ENCODE measurements around the gene NQO1.
A peak's percentile ranks its signal among the peaks of the same experiment; 100 is the strongest.

DNA sequence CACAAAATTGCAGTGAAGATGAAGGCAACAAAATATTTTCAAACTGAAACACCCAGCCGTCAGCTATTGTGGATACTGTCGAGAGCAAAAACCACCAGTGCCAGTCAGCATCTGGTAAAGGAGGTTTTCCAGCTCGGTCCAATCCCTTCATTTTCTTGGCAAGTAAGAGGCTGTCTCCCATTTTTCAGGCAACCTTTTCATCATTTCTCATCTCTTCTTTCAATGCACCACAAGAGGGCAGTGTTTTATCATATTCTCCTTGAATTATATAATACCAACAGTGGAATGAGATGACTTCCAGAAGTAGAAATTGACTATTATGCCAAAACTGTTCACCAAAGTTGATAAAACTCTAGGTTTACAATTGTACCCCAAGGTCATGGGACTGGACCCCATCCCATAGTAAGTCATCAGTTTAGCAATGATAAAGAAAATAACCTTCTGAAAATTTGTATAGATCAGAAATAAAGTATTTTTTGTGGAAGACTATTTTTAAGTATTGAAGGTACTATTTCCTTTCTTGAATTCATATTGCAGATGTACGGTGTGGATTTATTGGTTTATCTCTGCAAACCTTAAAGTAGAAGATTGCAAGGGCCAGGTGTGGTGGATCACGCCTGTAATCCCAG lies 16.8 kb downstream of the NQO1 start:
- TF ChIP-seq, protein P1, sequence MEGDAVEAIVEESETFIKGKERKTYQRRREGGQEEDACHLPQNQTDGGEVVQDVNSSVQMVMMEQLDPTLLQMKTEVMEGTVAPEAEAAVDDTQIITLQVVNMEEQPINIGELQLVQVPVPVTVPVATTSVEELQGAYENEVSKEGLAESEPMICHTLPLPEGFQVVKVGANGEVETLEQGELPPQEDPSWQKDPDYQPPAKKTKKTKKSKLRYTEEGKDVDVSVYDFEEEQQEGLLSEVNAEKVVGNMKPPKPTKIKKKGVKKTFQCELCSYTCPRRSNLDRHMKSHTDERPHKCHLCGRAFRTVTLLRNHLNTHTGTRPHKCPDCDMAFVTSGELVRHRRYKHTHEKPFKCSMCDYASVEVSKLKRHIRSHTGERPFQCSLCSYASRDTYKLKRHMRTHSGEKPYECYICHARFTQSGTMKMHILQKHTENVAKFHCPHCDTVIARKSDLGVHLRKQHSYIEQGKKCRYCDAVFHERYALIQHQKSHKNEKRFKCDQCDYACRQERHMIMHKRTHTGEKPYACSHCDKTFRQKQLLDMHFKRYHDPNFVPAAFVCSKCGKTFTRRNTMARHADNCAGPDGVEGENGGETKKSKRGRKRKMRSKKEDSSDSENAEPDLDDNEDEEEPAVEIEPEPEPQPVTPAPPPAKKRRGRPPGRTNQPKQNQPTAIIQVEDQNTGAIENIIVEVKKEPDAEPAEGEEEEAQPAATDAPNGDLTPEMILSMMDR (IDR thresholded peaks at IDR 0.05 in 2 of 3, conservative IDR thresholded peaks at IDR 0.05 in 1 of 3; ENCODE audit: borderline replicate concordance in 1 of 3, insufficient read depth in 1 of 3, low read depth in 2 of 3, low read length in 2 of 3): peak; percentile 45 to 75 (median 67); a peak in 4 of 6 replicates
- TF ChIP-seq EZH2 (IDR thresholded peaks at IDR 0.05) (no peak), POLR2AphosphoS5 (IDR thresholded peaks at IDR 0.05; ENCODE audit: low read depth, low read length) (no peak), EZH2phosphoT487 (IDR thresholded peaks at IDR 0.05; ENCODE audit: borderline replicate concordance) (no peak), SIN3A (IDR thresholded peaks at IDR 0.05; ENCODE audit: low read depth) (0 out of 2 replicates have a peak, but pooled peaks have one; percentile 12), YY1 (IDR thresholded peaks at IDR 0.05; ENCODE audit: extremely low read depth, insufficient replicate concordance, low read depth, low read length) (no peak), CEBPB (IDR thresholded peaks at IDR 0.05; ENCODE audit: low read depth) (no peak), EGR1 (IDR thresholded peaks at IDR 0.05; ENCODE audit: low read depth) (no peak), POLR2A (IDR thresholded peaks at IDR 0.05; ENCODE audit: borderline replicate concordance, extremely low read depth, insufficient read depth, insufficient read length) (no peak), SRF (IDR thresholded peaks at IDR 0.05; ENCODE audit: low read depth) (no peak), TCF7L2 (IDR thresholded peaks at IDR 0.05; ENCODE audit: borderline replicate concordance, extremely low read depth, insufficient read depth, insufficient read length) (no peak)
- TF ChIP-seq, protein P2, sequence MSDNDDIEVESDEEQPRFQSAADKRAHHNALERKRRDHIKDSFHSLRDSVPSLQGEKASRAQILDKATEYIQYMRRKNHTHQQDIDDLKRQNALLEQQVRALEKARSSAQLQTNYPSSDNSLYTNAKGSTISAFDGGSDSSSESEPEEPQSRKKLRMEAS (IDR thresholded peaks at IDR 0.05): no peak
- TF ChIP-seq, protein P3, sequence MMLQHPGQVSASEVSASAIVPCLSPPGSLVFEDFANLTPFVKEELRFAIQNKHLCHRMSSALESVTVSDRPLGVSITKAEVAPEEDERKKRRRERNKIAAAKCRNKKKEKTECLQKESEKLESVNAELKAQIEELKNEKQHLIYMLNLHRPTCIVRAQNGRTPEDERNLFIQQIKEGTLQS (IDR thresholded peaks at IDR 0.05): no peak
